Prostate gland (tissue), 1 donor: ENCODE results near the gene ETV5.

ENCODE experiments used
- POLR2A ChIP-seq: fragments of 450-650 bp; IDR thresholded peaks from one replicate; pipeline ENCODE4 v1.6.1; 2016; ENCODE audit warnings: antibody characterized with exemption, mild to moderate bottlenecking
- POLR2AphosphoS5 ChIP-seq: sonication (generic); formaldehyde crosslinking; IDR thresholded peaks from one replicate; pipeline ENCODE4 v1.6.1; 2017; ENCODE audit warnings: antibody characterized with exemption

- TF ChIP-seq POLR2A (no peak), POLR2AphosphoS5 (no peak)
Observed at GRCh38 chr3:186067360-186068242, 41.3 kb downstream of the ETV5 start.
